GM15510 (cell line): Measurements from ENCODE around the gene CCDC24.

Experiments
- POLR2A ChIP-seq: IDR thresholded peaks from 3 replicates; pipeline ENCODE4 v1.6.1; 2011; ENCODE audit warnings: borderline replicate concordance; ENCODE audit not compliant: insufficient read length; ENCODE audit errors: extremely low read depth

Gene CCDC24

DNA sequence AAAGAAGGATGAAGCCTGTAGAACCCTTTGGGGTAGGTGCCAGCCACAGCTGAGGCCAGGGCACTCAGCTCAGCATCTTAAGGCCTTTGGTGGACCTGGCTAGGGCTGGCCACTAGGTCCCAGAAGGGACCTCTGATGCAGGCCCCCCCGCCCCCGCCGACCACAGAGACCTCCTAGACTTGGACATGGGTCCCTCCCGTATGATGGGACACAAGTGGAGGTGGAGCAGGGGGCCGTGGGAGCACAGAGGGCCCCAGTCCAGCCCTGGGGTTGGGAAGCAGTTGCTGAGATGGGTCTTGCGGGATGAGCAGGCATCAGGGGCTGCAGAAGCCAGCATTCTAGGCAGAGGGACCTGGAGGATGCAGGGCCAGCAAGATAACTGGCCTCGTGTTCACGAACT, 9.2 kb upstream of the CCDC24 start:
- TF ChIP-seq POLR2A = no peak

DNA sequence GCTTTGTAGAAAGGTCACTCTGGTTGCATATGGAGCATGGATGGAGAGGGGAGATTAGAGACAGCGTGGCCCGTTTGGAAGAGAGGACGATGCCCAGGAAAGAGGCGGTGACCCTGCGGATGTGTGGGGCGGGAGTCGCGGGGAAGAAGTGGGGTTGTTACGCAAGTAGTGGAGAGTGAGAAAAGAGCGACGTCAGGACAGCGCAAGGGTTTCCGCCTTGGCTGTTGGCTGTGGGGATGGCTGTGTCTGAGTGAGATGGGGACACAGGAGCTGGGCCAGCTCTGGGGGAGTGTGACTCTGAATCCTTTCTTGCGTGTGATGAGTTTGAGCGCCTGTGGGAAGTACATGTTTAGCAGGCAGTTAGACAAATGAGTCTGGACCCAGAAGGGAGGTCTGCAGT, 8.6 kb upstream of the CCDC24 start:
- no peak for TF ChIP-seq POLR2A

DNA sequence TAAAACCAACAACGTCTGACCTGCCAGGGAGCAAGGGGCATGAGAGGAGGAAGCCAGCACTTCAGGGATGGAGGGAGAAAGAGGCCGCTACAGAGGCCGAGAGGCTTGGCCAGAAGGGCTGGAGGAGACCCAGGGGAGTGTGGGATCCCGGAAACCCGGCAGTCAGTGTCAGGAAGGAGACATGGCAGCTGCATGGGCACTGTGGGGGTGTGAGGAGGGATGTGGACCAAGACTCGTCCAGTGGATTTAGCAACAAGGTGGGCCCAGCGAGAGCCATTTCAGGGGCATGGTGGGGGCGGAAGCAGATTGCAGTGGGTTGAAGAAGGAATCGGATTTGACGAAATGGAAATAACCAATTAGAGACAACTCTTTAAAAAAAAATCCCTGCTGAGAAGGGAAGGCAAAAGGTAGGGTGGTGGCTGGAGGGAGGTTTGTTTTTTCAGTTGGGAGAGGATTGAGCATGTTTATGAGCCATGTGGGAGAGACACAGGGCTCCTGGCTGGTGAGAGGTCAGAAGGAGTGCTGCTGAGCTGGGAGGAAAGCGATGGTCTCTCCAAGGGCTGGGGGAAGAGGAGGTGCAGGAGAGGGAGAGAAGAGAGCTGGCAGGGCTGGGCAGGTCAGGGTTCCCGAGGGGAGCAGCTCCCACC, 8.0 kb upstream of the CCDC24 start:
- TF ChIP-seq POLR2A = no peak

DNA sequence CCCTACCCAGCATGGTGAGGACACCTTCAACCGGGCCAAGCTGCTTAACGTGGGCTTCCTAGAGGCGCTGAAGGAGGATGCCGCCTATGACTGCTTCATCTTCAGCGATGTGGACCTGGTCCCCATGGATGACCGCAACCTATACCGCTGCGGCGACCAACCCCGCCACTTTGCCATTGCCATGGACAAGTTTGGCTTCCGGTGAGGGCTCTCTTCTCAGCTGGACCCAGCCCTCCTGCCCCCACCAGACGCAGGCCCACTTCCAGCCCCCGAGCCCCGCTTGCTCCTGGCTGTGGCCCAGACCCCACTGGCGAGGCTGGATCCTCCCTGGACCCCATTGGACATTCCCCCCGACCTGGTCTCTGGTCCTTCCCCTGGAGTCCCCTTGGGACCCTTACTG, 6.5 kb upstream of the CCDC24 start:
- TF ChIP-seq POLR2A = no peak

DNA sequence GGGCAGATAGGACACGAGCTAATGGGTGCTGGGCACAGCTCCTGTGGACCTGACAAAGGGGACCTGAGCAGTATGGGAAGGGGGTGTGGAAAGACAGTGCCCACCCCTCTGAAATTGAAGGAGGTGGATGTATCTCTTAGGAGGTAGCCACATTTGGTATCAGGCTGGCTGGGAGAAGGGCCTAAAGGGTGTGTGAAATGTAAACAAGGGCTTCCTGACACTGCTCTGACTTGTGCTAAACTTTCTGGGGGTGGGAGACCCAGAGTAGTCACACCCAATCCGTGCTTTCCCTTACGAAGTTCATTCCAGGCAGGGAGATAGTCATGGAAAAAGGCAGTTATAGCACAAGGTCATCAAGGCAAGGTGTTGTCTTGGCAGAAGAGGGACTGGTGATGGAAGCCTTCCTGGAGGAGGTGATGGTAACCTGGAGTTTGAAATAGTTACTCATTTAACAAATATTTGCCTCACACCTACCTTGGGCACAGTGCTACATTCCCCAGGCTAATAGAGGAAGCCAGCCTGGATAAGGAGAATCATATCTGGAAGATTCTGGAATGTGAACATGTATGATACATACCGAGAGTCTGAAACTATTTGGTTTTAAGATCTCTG, 5.3 kb upstream of the CCDC24 start:
- no peak for TF ChIP-seq POLR2A

DNA sequence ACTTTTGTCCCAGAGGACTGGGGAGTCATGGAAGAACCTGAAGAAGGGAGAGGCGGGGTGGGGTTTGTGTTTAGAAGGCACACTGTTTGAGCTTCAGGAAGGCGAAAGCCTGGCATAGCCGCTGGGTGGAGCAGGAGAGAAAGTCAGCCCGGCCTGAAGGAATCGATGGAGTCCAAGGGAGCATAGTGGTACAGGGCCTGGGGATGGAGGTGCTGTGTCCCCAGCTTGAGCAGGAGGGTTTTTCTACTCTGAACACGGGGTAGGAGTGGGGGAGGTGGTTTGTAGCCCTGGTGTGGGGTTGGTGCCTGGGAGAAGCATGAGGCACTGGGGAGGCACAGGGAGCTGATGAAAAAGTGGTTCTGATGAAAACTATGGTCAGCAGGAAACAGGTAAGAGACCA, 4.7 kb upstream of the CCDC24 start:
- no peak for TF ChIP-seq POLR2A

DNA sequence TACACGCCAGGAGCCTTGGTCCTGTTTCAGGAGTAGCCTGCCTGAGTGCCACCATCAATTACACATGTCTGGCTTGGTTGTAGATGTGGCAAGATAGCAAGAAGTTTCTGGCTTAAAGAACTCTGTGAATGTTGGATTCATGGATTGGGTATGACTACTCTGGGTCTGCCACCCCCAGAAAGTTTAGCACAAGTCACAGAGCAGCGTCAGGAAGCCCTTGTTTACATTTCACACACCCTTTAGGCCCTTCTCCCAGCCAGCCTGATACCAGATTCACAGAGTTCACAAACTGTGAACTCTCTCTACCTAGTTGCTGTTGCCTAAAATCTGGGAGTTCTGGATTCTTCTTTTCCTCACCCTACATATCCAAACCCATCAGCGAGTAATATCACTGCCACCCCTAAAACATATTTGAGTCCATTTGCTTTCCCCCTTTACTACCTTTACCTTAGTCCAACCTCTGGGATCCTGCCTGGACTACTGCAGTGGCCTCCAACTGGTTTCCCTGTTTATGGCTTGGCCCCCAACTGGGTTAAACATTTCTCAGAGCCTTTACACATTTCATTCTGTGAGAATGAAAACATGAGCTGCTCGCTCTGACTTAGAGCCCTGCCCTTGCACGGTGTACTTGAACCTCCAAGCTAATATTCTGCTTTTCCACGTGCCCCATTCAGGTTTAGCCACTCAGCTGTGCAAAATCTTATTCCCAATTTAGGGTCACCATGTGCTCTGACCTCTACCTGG, 4.1 kb upstream of the CCDC24 start:
- no peak for TF ChIP-seq POLR2A

DNA sequence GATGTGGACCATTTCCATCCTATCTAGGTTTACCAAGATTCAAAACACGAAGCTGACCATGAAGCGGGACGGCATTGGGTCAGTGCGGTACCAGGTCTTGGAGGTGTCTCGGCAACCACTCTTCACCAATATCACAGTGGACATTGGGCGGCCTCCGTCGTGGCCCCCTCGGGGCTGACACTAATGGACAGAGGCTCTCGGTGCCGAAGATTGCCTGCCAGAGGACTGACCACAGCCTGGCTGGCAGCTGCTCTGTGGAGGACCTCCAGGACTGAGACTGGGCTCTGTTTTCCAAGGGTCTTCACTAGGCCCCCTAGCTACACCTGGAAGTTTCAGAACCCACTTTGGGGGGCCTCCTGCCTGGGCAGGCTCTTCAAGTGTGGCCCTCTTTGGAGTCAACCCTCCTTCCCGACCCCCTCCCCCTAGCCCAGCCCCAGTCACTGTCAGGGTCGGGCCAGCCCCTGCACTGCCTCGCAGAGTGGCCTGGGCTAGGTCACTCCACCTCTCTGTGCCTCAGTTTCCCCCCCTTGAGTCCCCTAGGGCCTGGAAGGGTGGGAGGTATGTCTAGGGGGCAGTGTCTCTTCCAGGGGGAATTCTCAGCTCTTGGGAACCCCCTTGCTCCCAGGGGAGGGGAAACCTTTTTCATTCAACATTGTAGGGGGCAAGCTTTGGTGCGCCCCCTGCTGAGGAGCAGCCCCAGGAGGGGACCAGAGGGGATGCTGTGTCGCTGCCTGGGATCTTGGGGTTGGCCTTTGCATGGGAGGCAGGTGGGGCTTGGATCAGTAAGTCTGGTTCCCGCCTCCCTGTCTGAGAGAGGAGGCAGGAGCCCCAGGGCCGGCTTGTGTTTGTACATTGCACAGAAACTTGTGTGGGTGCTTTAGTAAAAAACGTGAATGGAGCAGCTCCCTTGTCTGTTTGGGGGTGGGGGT, 864 bp upstream of the CCDC24 start:
- TF ChIP-seq POLR2A = no peak

DNA sequence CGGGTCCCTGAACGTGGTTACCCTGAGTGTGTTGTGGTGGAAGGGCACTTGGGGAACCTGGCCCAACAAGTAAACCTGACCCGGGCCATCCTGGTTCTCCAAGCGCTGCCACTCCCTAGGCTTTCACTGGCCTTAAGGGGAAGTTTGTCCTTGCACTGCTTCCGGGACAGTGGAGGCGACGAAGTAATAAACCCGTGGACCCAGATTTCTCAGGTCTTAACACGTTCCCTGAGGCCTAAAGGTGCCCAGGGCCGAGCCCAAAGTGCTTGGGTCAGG, 261 bp upstream of the CCDC24 start:
- no peak for TF ChIP-seq POLR2A

DNA sequence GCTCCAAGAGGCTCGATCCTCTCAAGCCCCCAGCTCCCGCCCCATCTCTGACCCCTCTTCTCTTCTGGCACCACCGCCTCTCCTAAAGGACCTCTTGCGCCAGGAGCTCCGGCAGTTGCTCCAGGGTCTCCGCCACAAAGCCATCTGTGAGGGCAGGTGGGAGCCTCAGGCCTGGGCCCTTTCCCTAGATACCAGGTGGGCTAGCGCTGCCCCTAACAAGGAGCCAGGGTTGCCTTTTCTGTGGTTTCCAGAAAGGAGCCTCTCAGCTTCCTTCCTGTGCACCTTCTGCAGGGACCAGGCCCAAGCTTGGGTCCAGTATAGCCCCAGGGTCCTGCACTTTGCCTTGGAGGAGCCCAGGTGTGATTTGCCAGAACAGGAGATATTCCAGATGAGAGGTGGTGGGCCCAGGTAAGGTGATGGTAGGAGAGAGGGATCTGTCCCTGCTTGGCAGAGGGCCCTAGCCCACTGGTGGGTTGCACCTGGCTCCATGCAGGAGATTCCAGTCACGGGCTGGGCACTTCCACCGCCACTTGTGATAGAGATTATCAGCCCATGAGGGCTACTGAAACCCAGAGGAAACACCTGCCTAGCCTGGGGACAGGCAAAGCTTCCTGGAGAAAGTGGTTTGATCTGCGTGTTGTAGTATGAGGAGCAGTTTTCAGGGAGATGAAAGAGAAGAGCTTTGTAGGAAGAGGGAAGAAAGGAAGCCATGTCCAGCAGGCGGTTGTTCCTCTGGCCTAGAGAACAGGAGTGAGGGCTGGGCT, 1.0 kb downstream of the CCDC24 start:
- TF ChIP-seq POLR2A = no peak

DNA sequence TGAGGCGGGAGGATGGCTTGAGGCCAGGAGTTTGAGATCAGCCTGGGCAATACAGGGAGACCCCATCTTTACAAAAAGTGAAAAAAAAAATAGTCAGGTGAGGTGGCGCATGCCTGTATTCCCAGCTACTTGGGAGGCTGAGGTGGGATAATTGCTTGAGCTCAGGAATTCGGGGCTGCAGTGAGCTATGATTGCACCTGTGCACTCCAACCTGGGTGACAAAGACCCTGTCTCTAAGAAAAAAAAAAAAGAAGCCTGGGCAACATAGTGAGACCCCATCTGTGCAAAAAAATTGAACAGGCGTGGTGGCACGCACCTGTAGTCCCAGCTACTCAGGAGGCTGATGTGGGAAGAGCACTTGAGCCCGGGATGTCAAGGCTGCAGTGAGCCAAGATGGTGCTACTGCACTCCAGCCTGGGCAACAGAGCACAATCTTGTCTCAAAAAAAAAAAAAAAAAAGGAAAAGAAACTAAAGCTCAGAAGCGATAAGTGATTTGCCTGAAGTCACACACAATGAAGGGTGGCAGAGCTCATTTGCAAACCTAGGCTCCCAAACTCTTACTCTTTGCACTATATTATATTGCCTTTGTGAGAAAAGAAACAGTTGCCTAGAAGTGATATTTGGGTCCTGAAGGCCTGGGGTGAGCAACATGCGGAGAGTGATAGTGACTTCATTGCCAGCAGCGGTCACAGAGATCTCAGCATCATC, 2.0 kb downstream of the CCDC24 start:
- no peak for TF ChIP-seq POLR2A

DNA sequence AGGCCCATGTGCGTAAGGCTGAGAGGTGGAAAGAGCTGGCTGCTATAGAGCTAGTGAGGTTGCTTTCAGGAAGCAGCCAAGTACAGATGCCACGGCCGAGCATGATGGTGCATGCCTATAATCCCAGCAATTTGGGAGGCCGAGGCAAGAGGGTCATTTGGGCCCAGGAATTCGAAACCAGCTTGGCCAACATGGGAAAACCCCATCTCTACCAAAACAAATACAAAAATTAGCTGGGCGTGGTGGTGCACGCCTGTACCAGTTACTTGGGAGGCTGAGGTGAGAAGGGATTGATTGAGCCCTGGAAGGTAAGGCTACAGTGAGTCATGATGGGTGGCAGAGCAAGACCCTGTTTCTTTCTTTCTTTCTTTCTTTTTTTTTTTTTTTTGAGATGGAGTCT, 2.7 kb downstream of the CCDC24 start:
- no peak for TF ChIP-seq POLR2A

DNA sequence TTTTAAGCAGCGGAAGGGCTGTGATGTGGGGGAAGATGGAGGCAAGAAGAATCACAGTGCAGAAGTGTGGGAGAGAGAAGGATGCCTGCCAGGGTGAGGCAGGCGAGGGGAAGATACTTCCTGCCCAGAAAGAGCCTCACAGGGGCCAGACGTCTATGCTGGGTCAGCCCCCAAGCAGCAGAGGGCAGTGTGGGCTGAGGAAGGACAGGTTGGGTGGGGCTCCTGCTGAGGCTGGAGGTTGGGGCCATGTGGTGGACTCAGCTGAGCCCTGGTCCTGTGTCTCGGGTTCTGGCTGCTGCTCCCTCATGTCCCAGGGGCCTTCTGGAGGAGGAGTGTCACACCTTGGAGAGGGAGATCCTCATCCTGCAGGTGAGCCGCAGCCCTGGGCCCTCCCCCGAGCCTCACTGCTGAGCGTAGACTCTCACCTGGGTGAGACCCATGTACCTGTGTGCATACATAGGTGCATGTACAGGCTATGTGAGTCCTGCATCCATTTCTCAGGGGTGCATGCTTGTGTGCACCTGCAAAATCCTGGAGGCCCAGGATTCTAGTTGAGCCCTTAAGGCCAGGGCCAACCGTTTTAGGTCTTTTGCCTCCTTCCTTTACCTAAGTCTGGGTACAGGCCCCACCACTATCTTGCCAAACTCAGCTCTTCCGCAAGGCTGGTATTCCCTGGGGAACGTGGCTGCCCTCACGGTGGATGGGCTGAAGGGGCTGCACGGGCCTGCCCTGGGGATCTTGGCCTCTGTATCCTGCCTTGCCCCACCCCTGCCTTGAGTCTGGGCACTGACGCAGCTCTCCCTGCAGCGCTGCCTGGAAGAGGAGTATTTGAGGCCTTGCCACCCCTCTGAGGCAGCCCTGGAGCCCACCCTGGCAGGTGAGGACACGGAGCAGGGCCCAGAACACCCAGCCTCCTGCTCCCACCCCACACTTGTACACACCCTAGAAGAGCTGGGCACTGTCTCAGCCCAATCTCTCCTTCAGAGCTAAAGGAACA, 3.7 kb downstream of the CCDC24 start:
- TF ChIP-seq POLR2A = no peak
